ENCODE data around the gene LRPPRC. TPM values are rescaled to one million over a fixed set of nuclear protein-coding genes. Genes with fewer than 3 reads are reported as not detected.
"Not testable (repeated sequence)": the region's sequence is repeated elsewhere in the genome, so short reads cannot be mapped to it uniquely, and the experiment has no call there.

The LRPPRC gene
- total RNA-seq, 1 donor from 2014 or later: 92.8 TPM

DNA sequence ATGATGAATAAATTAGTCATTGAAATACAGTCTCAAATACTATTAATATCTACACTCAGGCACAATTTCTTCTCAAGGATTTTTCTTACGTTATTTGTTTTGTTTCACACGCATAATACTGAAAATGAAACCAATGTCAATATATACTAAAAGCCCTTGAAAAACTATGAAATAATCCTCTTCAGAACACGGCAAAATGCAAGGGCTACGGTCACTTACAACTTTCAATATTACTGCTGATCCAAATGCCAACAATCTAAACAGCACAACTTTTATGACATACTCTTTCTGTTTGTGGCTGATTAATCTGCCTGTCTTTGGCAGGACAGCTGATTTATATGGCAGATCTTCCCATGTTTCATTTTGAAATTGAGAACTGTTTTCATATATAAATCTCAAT, 68.3 kb downstream of the LRPPRC start:
- no peak for DNase-seq (ENCODE audit: low read depth)
- peaks cover 3% of the 10 kb centered on the region for H3K36me3 ChIP-seq (ENCODE audit: control insufficient read depth, insufficient read depth, low read length)
- H3K4me3 ChIP-seq (ENCODE audit: low read depth, low read length): no peak overlapping the region
- no peaks in the 10 kb centered on the region for H3K27me3 ChIP-seq (ENCODE audit: control insufficient read depth, insufficient read depth, low read length)
- TF ChIP-seq, protein P1, sequence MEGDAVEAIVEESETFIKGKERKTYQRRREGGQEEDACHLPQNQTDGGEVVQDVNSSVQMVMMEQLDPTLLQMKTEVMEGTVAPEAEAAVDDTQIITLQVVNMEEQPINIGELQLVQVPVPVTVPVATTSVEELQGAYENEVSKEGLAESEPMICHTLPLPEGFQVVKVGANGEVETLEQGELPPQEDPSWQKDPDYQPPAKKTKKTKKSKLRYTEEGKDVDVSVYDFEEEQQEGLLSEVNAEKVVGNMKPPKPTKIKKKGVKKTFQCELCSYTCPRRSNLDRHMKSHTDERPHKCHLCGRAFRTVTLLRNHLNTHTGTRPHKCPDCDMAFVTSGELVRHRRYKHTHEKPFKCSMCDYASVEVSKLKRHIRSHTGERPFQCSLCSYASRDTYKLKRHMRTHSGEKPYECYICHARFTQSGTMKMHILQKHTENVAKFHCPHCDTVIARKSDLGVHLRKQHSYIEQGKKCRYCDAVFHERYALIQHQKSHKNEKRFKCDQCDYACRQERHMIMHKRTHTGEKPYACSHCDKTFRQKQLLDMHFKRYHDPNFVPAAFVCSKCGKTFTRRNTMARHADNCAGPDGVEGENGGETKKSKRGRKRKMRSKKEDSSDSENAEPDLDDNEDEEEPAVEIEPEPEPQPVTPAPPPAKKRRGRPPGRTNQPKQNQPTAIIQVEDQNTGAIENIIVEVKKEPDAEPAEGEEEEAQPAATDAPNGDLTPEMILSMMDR (IDR thresholded peaks at IDR 0.05; ENCODE audit: insufficient read depth, low read length, poor library complexity, severe bottlenecking): no peak

DNA sequence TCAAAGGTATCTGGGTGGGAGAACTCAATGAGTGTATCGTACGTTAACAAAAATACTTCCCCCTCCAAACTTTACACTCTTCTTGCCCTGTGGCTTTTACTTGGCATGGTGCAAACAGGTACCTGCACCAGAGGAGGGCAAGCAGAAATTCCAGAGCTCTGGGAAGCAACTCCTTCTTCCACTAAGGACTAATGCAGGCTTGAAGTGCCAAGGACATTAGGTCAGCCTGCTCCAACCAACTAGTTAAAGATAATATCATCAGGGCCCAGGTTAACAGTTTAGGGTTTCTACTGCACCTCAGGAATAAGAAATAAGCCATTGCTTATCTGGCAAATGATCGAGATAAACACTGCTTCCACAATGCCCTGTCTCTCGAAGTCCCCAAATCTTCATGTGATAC, 70.4 kb downstream of the LRPPRC start:
- Histone ChIP-seq H3K4me3 (ENCODE audit: low read depth, low read length) (no peak overlapping the region), H3K36me3 (ENCODE audit: control insufficient read depth, insufficient read depth, low read length) (peaks cover 3% of the 10 kb centered on the region), H3K27me3 (ENCODE audit: control insufficient read depth, insufficient read depth, low read length) (no peaks in the 10 kb centered on the region)
- DNase-seq (ENCODE audit: low read depth): no peak
- TF ChIP-seq, protein P1 (IDR thresholded peaks at IDR 0.05; ENCODE audit: insufficient read depth, low read length, poor library complexity, severe bottlenecking): no peak

DNA sequence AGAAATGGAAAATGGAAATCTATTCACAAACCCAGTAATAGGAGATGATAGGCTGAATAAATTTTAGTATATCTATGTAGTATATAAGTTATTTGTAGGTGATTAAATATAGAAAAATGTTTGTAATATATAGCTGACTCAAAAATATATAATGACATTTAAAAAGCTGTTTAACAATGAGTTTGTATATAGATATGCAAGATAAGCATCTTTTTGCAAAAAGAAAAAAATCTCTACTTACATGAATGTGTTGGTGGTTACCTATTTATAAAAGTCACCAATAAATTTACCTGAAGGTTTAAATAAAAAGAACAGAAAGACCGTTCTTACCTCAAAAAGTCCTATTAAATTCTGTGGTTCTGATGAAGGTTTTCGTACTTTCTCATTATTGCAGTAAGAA, 71.3 kb downstream of the LRPPRC start:
- H3K27me3 ChIP-seq (ENCODE audit: control insufficient read depth, insufficient read depth, low read length): no peaks in the 10 kb centered on the region
- H3K4me3 ChIP-seq (ENCODE audit: low read depth, low read length): no peak overlapping the region
- DNase-seq (ENCODE audit: low read depth): no peak
- peaks cover 3% of the 10 kb centered on the region for H3K36me3 ChIP-seq (ENCODE audit: control insufficient read depth, insufficient read depth, low read length)
- TF ChIP-seq, protein P1 (IDR thresholded peaks at IDR 0.05; ENCODE audit: insufficient read depth, low read length, poor library complexity, severe bottlenecking): no peak

DNA sequence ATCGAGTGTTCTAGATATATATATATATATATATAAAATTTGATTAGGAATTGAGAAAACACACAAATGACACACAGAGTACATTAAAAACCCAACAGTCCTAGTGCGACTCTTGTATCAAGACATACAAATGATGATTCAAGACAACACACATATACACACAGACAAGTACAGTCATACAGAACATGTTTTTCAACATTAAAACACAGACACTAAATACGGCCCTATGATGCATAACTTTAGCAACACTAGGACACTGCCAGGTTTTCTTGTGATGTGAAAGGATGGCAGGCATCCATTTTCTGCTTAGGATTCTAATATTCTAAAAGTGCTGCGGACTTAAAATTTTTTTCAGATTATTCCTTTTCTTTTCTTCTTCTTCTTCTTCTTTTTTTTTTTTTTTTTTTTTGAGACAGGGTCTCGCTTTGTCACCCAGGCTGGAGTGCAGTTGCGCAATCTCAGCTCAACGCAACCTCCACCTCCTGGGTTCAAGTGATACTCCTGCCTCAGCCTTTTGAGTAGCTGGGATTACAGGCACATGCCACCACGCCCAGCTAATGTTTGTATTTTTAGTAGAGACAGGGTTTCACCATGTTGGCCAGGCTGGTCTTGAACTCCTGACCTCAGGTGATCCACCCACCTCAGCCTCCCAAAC, 84.5 kb downstream of the LRPPRC start:
- not testable (repeated sequence) for DNase-seq (ENCODE audit: low read depth); H3K27me3 ChIP-seq (ENCODE audit: control insufficient read depth, insufficient read depth, low read length); H3K36me3 ChIP-seq (ENCODE audit: control insufficient read depth, insufficient read depth, low read length); H3K4me3 ChIP-seq (ENCODE audit: low read depth, low read length)

DNA sequence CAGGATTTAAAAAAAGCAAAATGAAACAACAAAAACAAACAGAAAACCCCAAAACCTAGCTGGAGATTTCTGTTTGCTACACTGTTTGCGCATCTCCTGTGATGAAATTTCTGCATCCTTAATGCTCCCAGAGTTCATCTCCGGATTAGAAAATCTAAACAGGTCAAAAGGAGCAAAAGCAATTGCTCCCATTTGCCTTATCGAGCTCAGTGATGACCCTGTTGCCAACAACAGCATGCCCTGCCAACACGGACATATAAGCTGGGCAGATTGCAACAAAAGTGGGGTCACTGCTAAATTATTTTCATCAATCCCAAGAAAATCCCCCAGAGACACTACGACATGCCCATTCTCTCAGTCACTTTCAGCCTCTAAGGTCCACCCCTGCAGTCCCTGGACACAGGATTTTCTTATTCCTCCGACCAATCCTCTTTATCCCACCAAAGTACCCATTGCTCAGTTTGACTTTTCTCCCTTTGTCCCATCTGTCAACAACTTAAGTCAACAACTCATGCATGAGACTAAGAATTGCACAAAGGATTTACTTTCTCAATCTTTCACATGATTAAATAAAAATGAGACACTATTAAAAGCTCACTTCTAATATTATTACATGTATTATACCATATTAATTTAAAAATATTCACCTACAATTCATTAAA, 89.2 kb downstream of the LRPPRC start:
- H3K4me3 ChIP-seq (ENCODE audit: low read depth, low read length): no peak overlapping the region
- no peaks in the 10 kb centered on the region for H3K36me3 ChIP-seq (ENCODE audit: control insufficient read depth, insufficient read depth, low read length)
- TF ChIP-seq, protein P1 (IDR thresholded peaks at IDR 0.05; ENCODE audit: insufficient read depth, low read length, poor library complexity, severe bottlenecking): no peak
- no peak for DNase-seq (ENCODE audit: low read depth)
- H3K27me3 ChIP-seq (ENCODE audit: control insufficient read depth, insufficient read depth, low read length): no peaks in the 10 kb centered on the region

DNA sequence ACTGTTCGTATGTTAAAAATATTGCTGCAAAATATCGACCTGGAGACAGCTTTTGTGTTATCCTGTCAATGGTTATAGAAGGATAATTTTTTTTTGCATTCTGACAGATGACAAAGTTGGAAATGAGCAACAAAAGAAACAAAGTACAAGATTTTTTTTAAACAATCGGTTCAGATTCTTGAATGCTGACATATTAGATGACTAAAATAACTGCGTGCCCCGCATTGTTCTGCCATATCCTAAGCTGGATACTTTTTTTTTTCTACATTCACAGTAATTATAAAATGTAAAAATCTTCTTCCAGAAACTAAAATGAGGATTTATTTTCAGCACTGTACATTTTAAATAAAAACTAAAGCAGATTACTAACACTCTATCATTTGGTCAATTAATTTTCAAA, 89.9 kb downstream of the LRPPRC start:
- H3K4me3 ChIP-seq (ENCODE audit: low read depth, low read length): no peak overlapping the region
- TF ChIP-seq, protein P1 (IDR thresholded peaks at IDR 0.05; ENCODE audit: insufficient read depth, low read length, poor library complexity, severe bottlenecking): no peak
- no peaks in the 10 kb centered on the region for H3K27me3 ChIP-seq (ENCODE audit: control insufficient read depth, insufficient read depth, low read length)
- no peak for DNase-seq (ENCODE audit: low read depth)
- no peaks in the 10 kb centered on the region for H3K36me3 ChIP-seq (ENCODE audit: control insufficient read depth, insufficient read depth, low read length)

Measured in kidney epithelial cell (primary cell).